Adipocyte (in vitro differentiated cells): ENCODE data around the gene IL25.
"Not testable (repeated sequence)": the region's sequence is repeated elsewhere in the genome, so short reads cannot be mapped to it uniquely, and the experiment has no call there.

Experiments
- DNase-seq: peaks from one replicate; pipeline ENCODE4 v3.0.0-alpha.2; 2015; ENCODE audit warnings: low read depth
- H3K27me3 ChIP-seq: replicated peaks from 2 replicates; pipeline ENCODE4 v1.7.0; 2013; ENCODE audit warnings: mild to moderate bottlenecking, low read length, moderate library complexity; ENCODE audit not compliant: control insufficient read depth, insufficient read depth
- H3K36me3 ChIP-seq: 2 replicates; pipeline ENCODE4 v1.7.0; 2013; ENCODE audit warnings: low read length, mild to moderate bottlenecking, moderate library complexity; ENCODE audit not compliant: control insufficient read depth, insufficient read depth, severe bottlenecking
- H3K4me1 ChIP-seq: 2 replicates; pipeline ENCODE4 v1.7.0; 2013; ENCODE audit warnings: mild to moderate bottlenecking, low read length, moderate library complexity; ENCODE audit not compliant: control insufficient read depth, insufficient read depth
- H3K4me3 ChIP-seq: 2 replicates; pipeline ENCODE4 v1.7.0; 2013; ENCODE audit warnings: mild to moderate bottlenecking, low read length, moderate library complexity
- H3K9ac ChIP-seq: 2 replicates; pipeline ENCODE4 v1.7.0; 2013; ENCODE audit warnings: mild to moderate bottlenecking, low read length, moderate library complexity
- H3K9me3 ChIP-seq: 2 replicates; pipeline ENCODE4 v1.7.0; 2013; ENCODE audit warnings: mild to moderate bottlenecking, low read length, moderate library complexity; ENCODE audit not compliant: control insufficient read depth

The IL25 gene

DNA sequence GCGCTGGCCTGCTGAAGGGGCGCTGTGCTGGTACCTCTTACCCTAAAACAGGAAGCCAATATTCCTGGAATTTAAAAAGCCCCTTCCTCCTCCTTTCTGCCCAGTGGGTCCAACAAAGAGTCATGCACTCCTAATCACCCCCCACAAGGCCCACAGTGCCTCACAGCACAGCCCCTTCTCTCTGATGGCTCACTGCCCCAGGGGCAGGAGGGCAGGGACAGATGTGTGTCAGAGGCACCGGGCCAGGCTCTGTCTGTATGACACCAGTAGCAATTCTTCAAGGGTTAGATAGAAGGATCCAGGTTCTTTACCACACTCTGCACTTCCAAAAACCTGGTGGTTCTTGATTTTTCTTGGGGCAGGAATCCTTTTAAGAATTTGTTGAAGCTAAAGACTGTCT lies 26.5 kb downstream of the IL25 start:
- Histone ChIP-seq H3K27me3 (peaks cover 24% of the 10 kb centered on the region), H3K36me3 (no peaks in the 10 kb centered on the region), H3K4me3 (no peak overlapping the region), H3K9ac (no peak overlapping the region), H3K4me1 (no peaks in the 10 kb centered on the region), H3K9me3 (no peaks in the 10 kb centered on the region)
- no peak for DNase-seq

DNA sequence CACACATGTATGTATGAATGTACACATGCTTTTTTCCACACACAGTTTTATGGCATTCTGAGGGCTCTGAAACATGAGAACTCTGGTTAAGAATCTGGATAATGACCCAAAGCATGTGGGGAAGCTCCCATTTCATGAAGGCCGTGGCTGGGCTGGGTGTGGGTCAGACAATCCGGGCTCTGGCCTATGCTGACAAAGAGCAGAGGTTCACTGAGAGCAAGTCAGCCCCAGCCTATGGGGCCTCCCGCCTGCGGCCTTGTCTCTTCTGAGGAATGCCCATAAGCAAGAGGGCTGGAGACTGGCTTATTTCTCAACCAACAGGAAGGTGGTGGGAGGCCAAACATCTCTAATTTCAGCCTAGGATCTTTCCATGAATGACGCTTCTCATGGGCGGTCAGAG lies 27.0 kb downstream of the IL25 start:
- DNase-seq = peak; percentile 27
- no peak overlapping the region for H3K4me3 ChIP-seq
- H3K9me3 ChIP-seq = no peaks in the 10 kb centered on the region

DNA sequence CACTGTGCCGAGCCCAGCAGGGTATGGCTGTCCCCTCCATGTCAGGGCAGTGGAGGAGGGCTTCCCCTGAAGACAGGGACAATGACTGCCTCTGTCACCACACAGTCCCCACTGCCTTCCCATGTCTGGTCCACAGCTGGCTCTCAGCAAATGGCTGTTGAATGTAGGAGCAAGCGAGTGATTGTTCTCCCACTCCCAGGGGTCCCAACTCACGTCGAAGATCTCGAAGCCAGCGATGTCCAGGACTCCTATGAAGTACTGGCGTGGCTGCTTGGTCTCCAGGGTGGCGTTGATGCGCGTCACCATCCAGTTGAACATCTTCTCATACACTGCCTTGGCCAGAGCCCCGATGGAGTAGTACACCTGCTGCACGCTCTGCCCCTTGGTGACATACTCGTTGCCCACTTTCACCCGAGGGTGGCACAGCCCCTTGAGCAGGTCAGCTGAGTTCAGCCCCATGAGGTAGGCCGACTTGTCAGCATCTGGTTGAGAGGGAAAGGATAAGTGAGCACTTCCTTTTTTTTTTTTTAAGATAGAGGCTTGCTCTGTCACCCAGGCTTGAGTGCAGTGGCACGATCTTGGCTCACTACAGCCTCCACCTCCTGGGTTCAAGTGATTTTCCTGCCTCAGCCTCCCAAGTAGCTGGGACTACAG lies 28.0 kb downstream of the IL25 start:
- H3K27me3 ChIP-seq = peaks cover 33% of the 10 kb centered on the region
- H3K9me3 ChIP-seq, H3K9ac ChIP-seq, H3K4me3 ChIP-seq, H3K4me1 ChIP-seq, DNase-seq, H3K36me3 ChIP-seq: not testable (repeated sequence)

More for the DNA sequence above, 27.0 kb downstream of the IL25 start:
- H3K27me3 ChIP-seq = peaks cover 29% of the 10 kb centered on the region
- no peaks in the 10 kb centered on the region for H3K36me3 ChIP-seq
- H3K9ac ChIP-seq = no peak overlapping the region
- H3K4me1 ChIP-seq = no peaks in the 10 kb centered on the region

DNA sequence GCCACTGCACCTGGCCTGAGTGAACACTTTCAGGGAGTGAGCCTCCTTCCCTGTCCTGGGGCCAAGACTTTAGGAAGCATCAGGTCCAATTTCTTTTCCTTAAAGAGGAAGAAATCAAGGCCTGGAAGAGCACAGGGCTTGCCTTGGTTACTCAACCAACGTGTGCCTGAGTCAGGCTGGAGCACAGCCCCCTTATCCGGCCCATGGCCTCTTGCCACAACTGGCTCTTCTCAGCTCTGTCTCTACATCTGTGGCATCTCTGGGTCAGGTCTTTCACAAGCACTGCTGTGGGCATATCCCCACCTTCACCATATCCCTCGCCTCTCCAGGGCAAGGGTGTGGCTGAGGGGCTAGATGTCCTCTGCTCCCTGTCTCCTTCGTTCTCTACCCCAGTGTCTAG lies 28.7 kb downstream of the IL25 start:
- H3K9ac ChIP-seq = no peak overlapping the region
- no peaks in the 10 kb centered on the region for H3K9me3 ChIP-seq
- H3K4me1 ChIP-seq = no peaks in the 10 kb centered on the region
- H3K27me3 ChIP-seq = peaks cover 38% of the 10 kb centered on the region
- H3K4me3 ChIP-seq = no peak overlapping the region
- no peaks in the 10 kb centered on the region for H3K36me3 ChIP-seq
- DNase-seq = no peak

DNA sequence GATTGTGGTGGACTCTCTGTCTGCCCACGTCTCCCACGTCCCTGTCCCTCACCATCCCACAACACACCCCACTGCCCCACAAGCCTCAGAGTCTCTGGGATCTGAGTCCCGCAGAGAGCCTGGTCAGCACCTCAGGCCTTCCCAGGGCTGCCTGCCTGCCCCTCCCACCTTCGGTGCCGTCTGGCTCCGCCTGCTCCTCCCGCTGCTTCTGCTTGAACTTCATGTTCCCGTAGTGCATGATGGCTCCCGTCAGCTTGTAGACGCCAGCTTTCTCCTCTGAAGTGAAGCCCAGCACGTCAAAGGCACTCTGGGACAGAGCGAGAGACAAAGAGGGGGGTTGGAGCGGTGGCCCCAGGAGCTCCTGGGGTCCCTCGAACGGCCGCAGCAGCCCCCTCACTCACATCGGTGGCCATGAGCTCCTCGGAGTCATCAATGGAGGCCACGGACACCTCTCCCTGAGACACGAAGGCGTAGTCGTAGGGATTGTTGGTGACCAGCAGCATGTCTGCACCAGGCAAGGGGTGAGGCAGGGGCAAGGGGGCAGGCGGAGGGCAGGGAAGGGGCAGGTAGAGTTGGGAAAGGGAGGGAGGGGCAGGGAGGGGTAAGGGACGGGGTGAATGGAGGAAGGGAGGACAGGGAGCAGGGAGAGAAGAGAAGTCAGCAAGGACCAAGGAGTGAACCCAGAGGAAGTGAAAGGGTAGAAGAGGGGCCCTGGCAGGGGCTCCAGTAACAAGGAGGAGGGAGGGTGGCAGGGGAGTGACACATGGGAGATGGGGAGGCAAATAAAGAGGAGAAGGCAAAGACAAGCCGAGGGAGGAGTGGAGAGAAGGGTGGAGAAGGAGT lies 29.9 kb downstream of the IL25 start:
- Histone ChIP-seq H3K9ac (no peak overlapping the region), H3K9me3 (no peaks in the 10 kb centered on the region), H3K4me3 (no peak overlapping the region), H3K36me3 (no peaks in the 10 kb centered on the region), H3K4me1 (no peaks in the 10 kb centered on the region), H3K27me3 (peaks cover 39% of the 10 kb centered on the region)
- DNase-seq = no peak

DNA sequence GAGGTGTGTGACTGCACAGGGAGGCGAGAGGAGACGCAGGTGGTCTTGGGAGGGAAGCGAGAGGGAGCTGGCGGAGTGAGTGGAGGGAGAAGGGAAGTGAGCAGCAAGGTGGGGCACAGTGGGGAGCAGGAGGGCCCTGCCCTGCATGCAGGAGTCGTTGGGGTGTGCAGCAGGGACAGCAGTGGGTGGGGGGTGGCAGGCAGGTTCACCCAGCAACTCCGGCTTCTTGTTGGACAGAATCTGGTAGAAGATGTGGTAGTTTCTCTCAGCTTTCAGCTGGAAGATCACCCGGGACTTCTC lies 30.5 kb downstream of the IL25 start:
- H3K36me3 ChIP-seq = no peaks in the 10 kb centered on the region
- H3K27me3 ChIP-seq = peaks cover 39% of the 10 kb centered on the region
- no peak overlapping the region for H3K9ac ChIP-seq
- H3K4me3 ChIP-seq = no peak overlapping the region
- H3K4me1 ChIP-seq = no peaks in the 10 kb centered on the region
- no peak for DNase-seq
- H3K9me3 ChIP-seq = no peaks in the 10 kb centered on the region

DNA sequence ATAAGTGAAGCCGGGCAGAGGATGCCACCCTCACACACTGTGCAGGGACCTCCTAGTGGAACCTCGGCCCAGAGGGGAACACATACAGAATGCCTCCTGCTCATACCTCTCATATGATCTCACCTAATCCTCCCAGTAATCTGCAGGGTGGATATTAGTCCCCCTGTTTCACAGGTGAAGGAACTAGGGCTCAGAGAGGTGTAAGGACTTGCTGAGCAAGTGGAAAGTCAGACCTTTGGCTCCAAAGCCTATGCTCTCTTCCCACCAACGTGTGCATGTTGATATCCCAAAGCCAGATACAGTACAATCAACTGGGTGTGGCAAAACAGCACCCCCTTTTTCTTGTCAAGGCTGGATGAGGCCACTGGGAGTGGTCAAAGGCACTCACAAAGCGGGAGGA lies 31.3 kb downstream of the IL25 start:
- H3K4me1 ChIP-seq = no peaks in the 10 kb centered on the region
- no peak overlapping the region for H3K4me3 ChIP-seq
- H3K9me3 ChIP-seq = no peaks in the 10 kb centered on the region
- no peak for DNase-seq
- H3K9ac ChIP-seq = no peak overlapping the region
- H3K36me3 ChIP-seq = no peaks in the 10 kb centered on the region
- H3K27me3 ChIP-seq = peaks cover 36% of the 10 kb centered on the region

DNA sequence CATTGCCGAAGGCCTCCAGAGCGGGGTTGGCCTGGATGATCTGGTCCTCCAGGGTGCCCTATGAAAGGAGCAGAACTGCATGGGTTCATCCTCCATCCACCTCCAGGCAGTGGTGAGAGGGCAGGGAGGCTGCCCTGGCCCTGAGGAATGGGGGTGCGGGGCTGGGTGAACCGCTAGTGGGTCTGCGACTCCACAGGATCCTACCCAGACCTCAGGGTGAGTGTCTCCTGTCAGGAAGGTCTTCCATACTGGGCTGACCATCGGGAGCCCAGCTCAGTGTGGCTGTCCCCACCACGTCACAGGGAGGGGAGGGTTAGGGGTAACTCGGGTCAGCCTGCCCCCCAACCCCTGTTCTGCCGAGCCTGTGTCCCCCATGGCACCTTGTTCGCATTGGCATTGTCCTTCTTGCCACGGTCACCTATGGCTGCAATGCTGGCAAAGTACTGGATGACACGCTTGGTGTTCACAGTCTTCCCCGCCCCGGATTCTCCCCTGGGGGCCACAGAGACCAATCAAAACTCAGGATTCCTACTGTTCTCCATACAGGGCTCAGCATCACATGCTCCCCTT lies 31.8 kb downstream of the IL25 start:
- Histone ChIP-seq H3K36me3 (no peaks in the 10 kb centered on the region), H3K9ac (no peak overlapping the region), H3K4me1 (no peaks in the 10 kb centered on the region), H3K4me3 (no peak overlapping the region), H3K9me3 (no peaks in the 10 kb centered on the region), H3K27me3 (peaks cover 36% of the 10 kb centered on the region)
- no peak for DNase-seq

DNA sequence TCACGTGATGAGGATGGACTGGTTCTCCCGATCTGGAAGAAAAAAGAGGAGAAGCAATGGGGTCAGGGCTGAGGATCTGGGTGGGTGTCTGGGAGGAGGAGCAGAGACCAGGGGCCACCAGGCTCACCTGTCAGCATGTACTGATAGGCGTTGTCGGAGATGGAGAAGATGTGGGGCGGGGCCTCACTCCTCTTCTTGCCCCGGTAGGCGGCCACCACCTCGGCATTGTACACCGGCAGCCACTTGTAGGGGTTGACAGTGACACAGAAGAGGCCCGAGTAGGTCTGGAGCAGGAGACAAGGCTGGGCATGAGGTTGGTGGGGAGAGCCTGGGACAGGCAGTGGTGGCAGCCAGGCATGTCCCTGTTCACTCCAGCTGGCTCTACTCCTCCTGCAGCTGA lies 32.5 kb downstream of the IL25 start:
- no peak for DNase-seq
- H3K27me3 ChIP-seq = peaks cover 41% of the 10 kb centered on the region

DNA sequence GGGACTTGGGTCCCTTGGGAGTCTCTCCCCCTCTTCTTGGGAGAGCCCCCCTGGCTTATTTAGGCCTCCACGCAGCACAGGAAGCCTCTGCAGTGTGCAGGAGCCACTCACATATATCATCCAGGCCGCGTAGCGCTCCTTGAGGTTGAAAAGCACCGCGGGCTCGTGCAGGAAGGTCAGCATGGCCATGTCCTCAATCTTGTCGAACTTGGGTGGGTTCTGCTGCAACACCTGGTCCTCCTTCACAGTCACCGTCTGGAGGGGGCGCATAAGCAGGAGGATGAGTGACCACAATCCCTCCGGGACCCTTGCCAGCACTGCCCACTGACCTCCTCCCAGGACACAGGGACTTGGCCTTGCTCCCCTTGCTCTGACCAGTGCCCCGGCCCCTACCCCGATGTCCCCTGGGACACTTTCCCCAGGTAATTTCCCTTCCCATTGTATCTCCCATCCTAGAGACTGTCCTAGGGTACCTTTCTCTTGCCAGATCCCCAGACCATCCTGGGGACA lies 33.0 kb downstream of the IL25 start:
- Histone ChIP-seq H3K9ac (no peak overlapping the region), H3K4me3 (no peak overlapping the region), H3K4me1 (no peaks in the 10 kb centered on the region), H3K27me3 (peaks cover 44% of the 10 kb centered on the region), H3K9me3 (no peaks in the 10 kb centered on the region), H3K36me3 (no peaks in the 10 kb centered on the region)
- no peak for DNase-seq

More for the DNA sequence above, 32.5 kb downstream of the IL25 start:
- H3K9me3 ChIP-seq = no peaks in the 10 kb centered on the region
- no peak overlapping the region for H3K9ac ChIP-seq
- H3K4me1 ChIP-seq = no peaks in the 10 kb centered on the region
- no peaks in the 10 kb centered on the region for H3K36me3 ChIP-seq
- no peak overlapping the region for H3K4me3 ChIP-seq

DNA sequence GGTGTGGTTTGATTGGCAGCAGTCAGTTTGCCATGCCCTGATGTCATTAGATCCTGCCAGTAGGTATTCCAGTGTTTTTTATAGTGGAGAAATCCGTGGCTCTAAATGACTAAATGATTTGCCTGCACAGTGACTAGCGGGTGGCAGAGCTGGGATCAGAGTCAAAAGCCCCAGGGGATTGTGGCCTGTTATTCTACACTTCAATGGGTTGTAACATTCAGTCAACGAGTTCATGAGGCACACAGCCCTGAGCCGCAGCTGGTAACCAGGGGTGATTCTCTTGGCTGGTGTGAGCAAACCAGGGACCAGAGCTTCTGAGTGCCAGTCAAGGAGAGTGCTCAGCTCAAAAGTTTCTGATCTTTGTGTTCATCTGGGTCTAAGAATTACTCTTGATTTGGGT lies 33.6 kb downstream of the IL25 start:
- H3K36me3 ChIP-seq = no peaks in the 10 kb centered on the region
- no peak for DNase-seq
- H3K9me3 ChIP-seq = no peaks in the 10 kb centered on the region
- H3K4me3 ChIP-seq = no peak overlapping the region
- no peaks in the 10 kb centered on the region for H3K4me1 ChIP-seq
- peaks cover 43% of the 10 kb centered on the region for H3K27me3 ChIP-seq
- no peak overlapping the region for H3K9ac ChIP-seq
